Panc1 (cell line): ENCODE measurements around the gene PRXL2B.

ENCODE experiments used
- POLR2AphosphoS5 ChIP-seq: IDR thresholded peaks from 2 replicates; pipeline ENCODE4 v1.6.1; 2012; ENCODE audit warnings: mild to moderate bottlenecking, low read depth, low read length, moderate library complexity
- TCF7L2 ChIP-seq: IDR thresholded peaks from 2 replicates; pipeline ENCODE4 v1.6.1; 2011; ENCODE audit warnings: mild to moderate bottlenecking, low read depth, low read length, inconsistent platforms
- TF ChIP-seq, protein P1 (sequence below): fragments of 450-650 bp; IDR thresholded peaks from 2 replicates; pipeline ENCODE4 v1.5.1; 2017; ENCODE audit warnings: mild to moderate bottlenecking
- TF ChIP-seq, protein P2 (sequence below), 2 experiments: IDR thresholded peaks; 2 replicates each; pipeline ENCODE4 v1.6.1; 2011 to 2012; ENCODE audit warnings: low read depth in 2 of 2, control low read depth in 1 of 2, low read length in 1 of 2, mild to moderate bottlenecking in 1 of 2, moderate library complexity in 1 of 2; ENCODE audit not compliant: insufficient read depth in 1 of 2

DNA sequence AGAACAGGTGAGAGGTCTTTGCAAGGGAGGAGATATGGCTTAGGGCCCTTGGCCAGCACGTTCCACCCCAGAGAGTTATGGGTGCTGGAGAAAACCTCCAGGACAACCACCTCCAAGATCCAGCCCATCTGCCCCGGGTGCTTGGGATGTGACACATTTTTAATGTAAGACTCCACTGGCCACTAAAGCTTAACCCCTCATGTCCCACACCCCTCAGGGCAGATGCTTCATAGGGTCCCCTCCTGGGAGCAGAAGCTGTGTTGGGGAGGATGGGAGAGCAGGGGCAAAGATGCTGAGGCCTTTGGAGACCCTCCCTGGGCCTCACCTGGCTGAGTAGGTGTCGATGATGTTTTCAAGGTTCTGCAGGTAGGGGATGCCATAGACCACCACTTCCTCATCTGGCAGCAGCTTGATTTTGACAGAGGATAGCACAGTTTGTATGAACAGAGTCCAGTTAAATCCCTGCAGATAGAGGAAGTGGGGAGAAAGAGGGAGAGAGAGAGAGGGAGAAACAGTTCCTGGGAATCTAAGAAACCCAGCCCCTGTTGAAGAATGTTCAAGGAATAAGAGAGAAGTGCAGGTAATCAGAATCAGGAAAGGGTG lies 11.9 kb downstream of the PRXL2B start:
- TF ChIP-seq POLR2AphosphoS5 (no peak), TCF7L2 (no peak)
- TF ChIP-seq, protein P1, sequence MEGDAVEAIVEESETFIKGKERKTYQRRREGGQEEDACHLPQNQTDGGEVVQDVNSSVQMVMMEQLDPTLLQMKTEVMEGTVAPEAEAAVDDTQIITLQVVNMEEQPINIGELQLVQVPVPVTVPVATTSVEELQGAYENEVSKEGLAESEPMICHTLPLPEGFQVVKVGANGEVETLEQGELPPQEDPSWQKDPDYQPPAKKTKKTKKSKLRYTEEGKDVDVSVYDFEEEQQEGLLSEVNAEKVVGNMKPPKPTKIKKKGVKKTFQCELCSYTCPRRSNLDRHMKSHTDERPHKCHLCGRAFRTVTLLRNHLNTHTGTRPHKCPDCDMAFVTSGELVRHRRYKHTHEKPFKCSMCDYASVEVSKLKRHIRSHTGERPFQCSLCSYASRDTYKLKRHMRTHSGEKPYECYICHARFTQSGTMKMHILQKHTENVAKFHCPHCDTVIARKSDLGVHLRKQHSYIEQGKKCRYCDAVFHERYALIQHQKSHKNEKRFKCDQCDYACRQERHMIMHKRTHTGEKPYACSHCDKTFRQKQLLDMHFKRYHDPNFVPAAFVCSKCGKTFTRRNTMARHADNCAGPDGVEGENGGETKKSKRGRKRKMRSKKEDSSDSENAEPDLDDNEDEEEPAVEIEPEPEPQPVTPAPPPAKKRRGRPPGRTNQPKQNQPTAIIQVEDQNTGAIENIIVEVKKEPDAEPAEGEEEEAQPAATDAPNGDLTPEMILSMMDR: no peak
- TF ChIP-seq, protein P2, sequence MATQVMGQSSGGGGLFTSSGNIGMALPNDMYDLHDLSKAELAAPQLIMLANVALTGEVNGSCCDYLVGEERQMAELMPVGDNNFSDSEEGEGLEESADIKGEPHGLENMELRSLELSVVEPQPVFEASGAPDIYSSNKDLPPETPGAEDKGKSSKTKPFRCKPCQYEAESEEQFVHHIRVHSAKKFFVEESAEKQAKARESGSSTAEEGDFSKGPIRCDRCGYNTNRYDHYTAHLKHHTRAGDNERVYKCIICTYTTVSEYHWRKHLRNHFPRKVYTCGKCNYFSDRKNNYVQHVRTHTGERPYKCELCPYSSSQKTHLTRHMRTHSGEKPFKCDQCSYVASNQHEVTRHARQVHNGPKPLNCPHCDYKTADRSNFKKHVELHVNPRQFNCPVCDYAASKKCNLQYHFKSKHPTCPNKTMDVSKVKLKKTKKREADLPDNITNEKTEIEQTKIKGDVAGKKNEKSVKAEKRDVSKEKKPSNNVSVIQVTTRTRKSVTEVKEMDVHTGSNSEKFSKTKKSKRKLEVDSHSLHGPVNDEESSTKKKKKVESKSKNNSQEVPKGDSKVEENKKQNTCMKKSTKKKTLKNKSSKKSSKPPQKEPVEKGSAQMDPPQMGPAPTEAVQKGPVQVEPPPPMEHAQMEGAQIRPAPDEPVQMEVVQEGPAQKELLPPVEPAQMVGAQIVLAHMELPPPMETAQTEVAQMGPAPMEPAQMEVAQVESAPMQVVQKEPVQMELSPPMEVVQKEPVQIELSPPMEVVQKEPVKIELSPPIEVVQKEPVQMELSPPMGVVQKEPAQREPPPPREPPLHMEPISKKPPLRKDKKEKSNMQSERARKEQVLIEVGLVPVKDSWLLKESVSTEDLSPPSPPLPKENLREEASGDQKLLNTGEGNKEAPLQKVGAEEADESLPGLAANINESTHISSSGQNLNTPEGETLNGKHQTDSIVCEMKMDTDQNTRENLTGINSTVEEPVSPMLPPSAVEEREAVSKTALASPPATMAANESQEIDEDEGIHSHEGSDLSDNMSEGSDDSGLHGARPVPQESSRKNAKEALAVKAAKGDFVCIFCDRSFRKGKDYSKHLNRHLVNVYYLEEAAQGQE (IDR thresholded peaks at IDR 0.05; ENCODE audit: insufficient read depth in 1 of 2, low read depth in 2 of 2, low read length in 1 of 2): no peak
